Endodermal cell (in vitro differentiated cells): Measurements from ENCODE around the gene GDF11. TPM values are rescaled to one million over a fixed set of nuclear protein-coding genes. Genes with fewer than 3 reads are reported as not detected.

Experiments
- DNase-seq: peaks from one replicate; pipeline ENCODE4 v3.0.0-alpha.2; 2017
- H3K27ac ChIP-seq: 2 replicates; pipeline ENCODE4 v1.5.1; 2013; ENCODE audit warnings: mild to moderate bottlenecking, low read depth, low read length, moderate library complexity
- H3K27me3 ChIP-seq: 2 replicates; pipeline ENCODE4 v1.6.1; 2013; ENCODE audit warnings: mild to moderate bottlenecking, low read length, moderate library complexity; ENCODE audit not compliant: insufficient read depth, control insufficient read depth, poor library complexity, severe bottlenecking
- H3K36me3 ChIP-seq: 2 replicates; pipeline ENCODE4 v1.7.0; 2013; ENCODE audit warnings: mild to moderate bottlenecking, low read length, moderate library complexity; ENCODE audit not compliant: control insufficient read depth, insufficient read depth
- H3K4me1 ChIP-seq: one replicate; pipeline ENCODE4 v1.7.0; 2013; ENCODE audit warnings: low read length; ENCODE audit not compliant: control insufficient read depth, insufficient read depth
- H3K4me3 ChIP-seq: 2 replicates; pipeline ENCODE4 v1.5.1; 2013; ENCODE audit warnings: mild to moderate bottlenecking, low read length, moderate library complexity
- H3K9ac ChIP-seq: 2 replicates; pipeline ENCODE4 v1.6.1; 2013; ENCODE audit warnings: mild to moderate bottlenecking, low read length, moderate library complexity; ENCODE audit not compliant: poor library complexity, severe bottlenecking; ENCODE audit errors: extremely low read depth
- H3K9me3 ChIP-seq: 2 replicates; pipeline ENCODE4 v1.6.1; 2013; ENCODE audit warnings: mild to moderate bottlenecking, low read length, moderate library complexity; ENCODE audit not compliant: control insufficient read depth
- H3K27ac Mint-ChIP-seq: 2 replicates; pipeline ENCODE4 v1.8.0; 2020; ENCODE audit warnings: mixed read lengths
- H3K27me3 Mint-ChIP-seq: 2 replicates; pipeline ENCODE4 v1.8.0; 2021; ENCODE audit warnings: mild to moderate bottlenecking, mixed read lengths; ENCODE audit not compliant: insufficient read depth
- H3K36me3 Mint-ChIP-seq: 2 replicates; pipeline ENCODE4 v1.8.0; 2020; ENCODE audit warnings: low read depth, mixed read lengths
- H3K4me1 Mint-ChIP-seq: 2 replicates; pipeline ENCODE4 v1.8.0; 2020; ENCODE audit warnings: mixed read lengths
- H3K4me3 Mint-ChIP-seq: 2 replicates; pipeline ENCODE4 v1.8.0; 2020; ENCODE audit warnings: mild to moderate bottlenecking, moderate library complexity, mixed read lengths
- H3K9me3 Mint-ChIP-seq: 2 replicates; pipeline ENCODE4 v1.8.0; 2020; ENCODE audit warnings: mild to moderate bottlenecking, mixed read lengths
- CTCF ChIP-seq: fragments of 200-600 bp; sonication (generic); conservative IDR thresholded peaks from 2 replicates; pipeline ENCODE4 v1.5.0; 2021; ENCODE audit warnings: antibody characterized with exemption, mild to moderate bottlenecking
- WGBS, 2 experiments: methylation state at CpG; one replicate each; pipeline versions ENCODE4 v1.1.5 to v1.1.7; 2013; ENCODE audit warnings: missing lambda C conversion rate in 2 of 2, mixed read lengths in 1 of 2; ENCODE audit not compliant: insufficient coverage in 1 of 2, insufficient read length in 1 of 2; 5-methylcytosine and 5-hydroxymethylcytosine counted together
- total RNA-seq, 2 donors: library from RNA; stranded (reverse); fragmentation: NEBNext Ultra II Directional in 1 of 2; extraction: Animal tissue kit (Norgen Biotek cat#: 25700) in 1 of 2; gene quantifications; 2 replicates in 1 of 2; 3 replicates in 1 of 2; pipeline ENCODE4 v1.2.1, GENCODE V29; 2021

GDF11 gene
- total RNA-seq, 2 donors from 2014 or later, result 29.8 to 33.0 TPM

DNA sequence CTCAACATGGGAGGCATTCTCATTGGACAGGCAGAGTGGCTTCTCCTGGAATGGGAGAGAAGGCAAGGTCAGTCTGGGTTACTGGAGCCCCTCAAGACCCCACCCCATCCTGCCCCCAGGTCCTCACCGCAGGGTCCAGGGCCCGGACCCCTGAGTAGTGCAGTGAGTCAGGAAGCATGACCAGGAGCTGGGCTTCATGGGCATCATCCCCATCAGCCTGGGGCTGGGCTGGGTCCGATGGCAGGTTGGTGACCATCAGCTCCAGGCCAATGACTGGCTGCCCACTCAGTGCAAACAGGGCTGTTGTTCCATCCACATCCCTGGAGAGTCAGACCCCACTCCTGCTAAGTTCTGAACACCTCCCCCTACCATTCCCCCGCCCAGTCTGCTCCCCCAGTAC, 48.3 kb upstream of the GDF11 start:
- TF ChIP-seq CTCF, result no peak
- no peaks in the 10 kb centered on the region for H3K4me1 ChIP-seq
- Mint-ChIP-seq H3K9me3 (no peaks in the 10 kb centered on the region), H3K36me3 (peaks cover 29% of the 10 kb centered on the region), H3K27ac (no peak overlapping the region), H3K4me3 (no peak overlapping the region), H3K27me3 (no peaks in the 10 kb centered on the region), H3K4me1 (no peaks in the 10 kb centered on the region)
- H3K9ac ChIP-seq, result no peak overlapping the region
- H3K4me3 ChIP-seq, result no peak overlapping the region
- H3K36me3 ChIP-seq, result no peaks in the 10 kb centered on the region
- no peak overlapping the region for H3K27ac ChIP-seq
- DNase-seq, result no peak
- H3K27me3 ChIP-seq, result no peaks in the 10 kb centered on the region
- no peaks in the 10 kb centered on the region for H3K9me3 ChIP-seq
- WGBS, 2 experiments, result 76 to 96% methylated on average over 3 to 4 of the region's 4 CpGs

- Mint-ChIP-seq H3K9me3 (no peaks in the 10 kb centered on the region), H3K4me3 (no peak overlapping the region), H3K27me3 (no peaks in the 10 kb centered on the region), H3K4me1 (no peaks in the 10 kb centered on the region), H3K36me3 (peaks cover 29% of the 10 kb centered on the region), H3K27ac (no peak overlapping the region)
- Histone ChIP-seq H3K9me3 (no peaks in the 10 kb centered on the region), H3K9ac (no peak overlapping the region), H3K27ac (no peak overlapping the region), H3K4me3 (no peak overlapping the region), H3K36me3 (no peaks in the 10 kb centered on the region), H3K4me1 (no peaks in the 10 kb centered on the region), H3K27me3 (no peaks in the 10 kb centered on the region)
- no peak for DNase-seq
- no peak for TF ChIP-seq CTCF
- WGBS, 2 experiments, result 93 to 95% methylated on average over 5 to 7 of the region's 7 CpGs
These were observed 47.6 kb upstream of the GDF11 start for GRCh38 chr12:55695349-55695748.

DNA sequence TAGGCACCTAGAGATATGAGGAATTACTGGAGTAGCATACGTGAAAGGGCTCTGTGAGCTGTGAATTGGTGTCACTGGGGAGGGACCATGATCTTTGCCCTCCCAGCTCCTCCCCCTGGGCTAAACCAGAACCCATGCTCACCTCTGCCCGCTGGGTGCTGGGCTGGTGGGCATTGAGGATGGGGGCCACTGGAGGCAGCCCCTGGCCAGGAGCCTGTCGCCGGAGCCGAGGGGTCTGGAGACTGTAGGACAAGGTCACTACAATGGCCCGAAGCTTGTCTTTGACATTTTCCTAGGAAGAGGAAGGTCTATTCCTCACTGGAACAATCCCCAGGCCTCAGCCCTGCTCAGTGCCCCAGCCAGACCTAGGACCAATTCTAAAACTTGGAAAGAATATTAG, 46.8 kb upstream of the GDF11 start:
- no peaks in the 10 kb centered on the region for H3K9me3 ChIP-seq
- no peaks in the 10 kb centered on the region for H3K27me3 ChIP-seq
- no peak overlapping the region for H3K4me3 ChIP-seq
- H3K4me3 Mint-ChIP-seq, result no peak overlapping the region
- H3K27me3 Mint-ChIP-seq, result no peaks in the 10 kb centered on the region
- peaks cover 28% of the 10 kb centered on the region for H3K36me3 Mint-ChIP-seq
- H3K36me3 ChIP-seq, result no peaks in the 10 kb centered on the region
- TF ChIP-seq CTCF, result no peak
- no peaks in the 10 kb centered on the region for H3K9me3 Mint-ChIP-seq
- no peak overlapping the region for H3K27ac Mint-ChIP-seq
- no peak for DNase-seq
- H3K4me1 Mint-ChIP-seq, result no peaks in the 10 kb centered on the region
- no peaks in the 10 kb centered on the region for H3K4me1 ChIP-seq
- 96 to 100% methylated on average over 5 to 6 of the region's 6 CpGs for WGBS, 2 experiments
- no peak overlapping the region for H3K9ac ChIP-seq
- H3K27ac ChIP-seq, result no peak overlapping the region
